Left kidney (tissue), 2 donors: Measurements from ENCODE around the gene ANKRD61. TPM values are rescaled to one million over a fixed set of nuclear protein-coding genes. Genes with fewer than 3 reads are reported as not detected.
"Not testable (repeated sequence)": the region's sequence is repeated elsewhere in the genome, so short reads cannot be mapped to it uniquely, and the experiment has no call there.

ENCODE experiments used
- DNase-seq: peaks from one replicate; pipeline ENCODE4 v3.0.0-alpha.2; 2013
- polyA plus RNA-seq: library from polyadenylated mRNA; unstranded; fragments of 120-200 nt; gene quantifications from one replicate; pipeline ENCODE4 v1.2.1, GENCODE V29; 2013; ENCODE audit not compliant: insufficient read length

The ANKRD61 gene
- polyA plus RNA-seq, 1 donor = 3.4 TPM

DNA sequence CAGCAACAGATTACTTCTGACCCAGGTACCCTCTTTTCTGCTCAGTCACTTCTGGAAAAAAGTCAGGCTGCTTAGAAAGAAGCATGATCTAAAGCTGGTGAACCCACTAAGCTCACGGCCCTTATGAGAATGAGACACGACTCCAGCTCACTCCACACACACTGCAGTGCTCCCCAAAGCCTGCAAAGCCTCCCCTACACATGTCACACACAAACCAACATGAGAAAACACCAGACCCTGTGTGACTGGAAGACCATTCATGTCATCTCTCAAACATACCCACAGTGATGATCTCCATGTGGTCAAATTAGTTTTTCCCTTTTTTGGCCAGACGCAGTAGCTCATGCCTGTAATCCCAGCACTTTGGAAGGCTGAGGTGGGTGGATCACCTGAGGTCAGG, 391 bp downstream of the ANKRD61 start:
- DNase-seq = no peak

DNA sequence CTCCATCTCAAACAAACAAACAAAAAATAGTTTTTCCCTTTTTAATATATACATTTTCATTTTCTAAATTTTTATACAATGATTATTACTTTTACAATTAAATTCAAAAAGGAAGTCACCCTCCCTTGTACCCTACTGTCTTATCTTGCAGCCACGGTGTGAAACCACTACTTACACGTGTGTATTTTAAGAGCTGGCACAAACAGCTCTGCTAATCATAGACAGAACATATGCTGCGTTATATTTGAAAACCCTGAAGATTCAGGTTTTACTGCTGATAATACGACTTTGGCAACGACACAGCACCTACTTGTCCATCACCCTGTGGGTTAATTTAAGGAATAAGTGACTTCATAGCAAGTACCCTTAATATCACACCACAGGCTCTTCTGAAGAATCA, 991 bp downstream of the ANKRD61 start:
- no peak for DNase-seq

DNA sequence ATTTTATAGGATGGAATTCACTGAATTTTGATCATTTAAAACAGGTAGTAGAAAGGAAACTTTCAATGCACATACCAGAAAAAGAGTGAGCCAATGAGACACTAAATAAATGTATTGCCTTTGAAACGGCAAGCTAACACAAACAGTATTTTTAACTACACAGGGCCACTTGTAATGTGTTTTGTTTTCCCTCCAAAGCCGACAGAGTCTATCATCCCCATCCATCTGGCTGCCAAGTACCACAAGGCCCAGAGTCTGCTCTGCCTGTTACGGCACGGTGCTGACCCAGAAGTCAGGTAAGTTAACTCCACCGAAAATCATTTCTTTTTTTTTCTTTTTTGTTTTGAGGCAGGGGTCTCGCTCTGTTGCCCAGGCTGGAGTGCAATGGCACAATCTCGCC, 1.5 kb downstream of the ANKRD61 start:
- no peak for DNase-seq

DNA sequence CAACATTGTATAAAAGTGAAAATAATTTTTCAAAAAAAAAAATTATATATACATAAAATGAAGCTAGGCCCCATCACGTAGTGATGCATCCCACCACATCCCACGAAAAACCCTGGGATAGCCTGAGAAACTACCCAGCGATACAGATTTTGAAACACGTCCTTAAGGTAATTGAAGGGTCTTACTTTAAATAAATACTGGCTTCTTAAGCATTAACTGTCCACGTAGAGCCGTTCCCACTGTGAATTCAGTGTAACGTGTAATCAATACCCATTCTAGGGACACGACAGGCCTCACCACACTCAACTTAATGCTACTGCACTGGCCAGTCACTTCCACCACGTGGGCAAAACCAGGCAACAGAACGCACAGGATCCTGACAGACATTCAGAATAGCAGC, 4.0 kb downstream of the ANKRD61 start:
- DNase-seq = no peak

DNA sequence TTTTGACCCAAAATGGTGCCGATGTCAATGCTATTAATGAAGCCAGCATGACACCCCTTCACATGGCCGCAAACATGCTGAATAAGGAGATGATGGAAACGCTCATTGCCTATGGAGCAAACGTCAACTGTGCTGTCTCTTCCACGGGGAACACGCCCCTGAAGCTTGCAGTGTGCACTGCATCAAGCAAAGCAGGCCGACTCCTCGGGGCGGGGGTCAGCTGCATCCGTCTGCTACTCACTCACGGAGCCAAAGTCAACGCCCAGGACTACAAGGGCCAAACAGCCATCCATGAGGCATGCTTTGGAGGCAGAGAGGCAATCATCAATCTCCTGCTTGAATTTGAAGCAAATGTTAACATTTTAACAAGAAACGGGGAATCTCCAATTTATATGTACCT, 4.5 kb downstream of the ANKRD61 start:
- DNase-seq = no peak

DNA sequence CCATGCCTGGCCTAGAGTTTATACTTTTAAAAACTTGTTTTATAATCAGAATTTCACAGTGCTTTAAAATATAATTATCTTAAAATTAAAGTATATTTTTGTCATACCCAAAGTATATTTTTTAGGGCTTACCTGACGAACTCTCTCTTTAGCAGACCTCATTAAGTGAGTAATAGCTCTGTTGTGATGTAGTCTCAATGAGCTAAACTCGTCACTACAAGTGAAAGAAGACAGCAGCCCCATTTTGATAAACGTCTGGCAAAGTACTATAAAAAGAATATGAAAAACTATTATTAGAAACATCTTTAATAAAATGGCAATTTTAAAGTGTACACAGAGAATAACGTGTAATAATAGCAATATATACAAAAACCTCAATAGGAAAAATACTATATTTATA, 18.6 kb downstream of the ANKRD61 start:
- DNase-seq = no peak

DNA sequence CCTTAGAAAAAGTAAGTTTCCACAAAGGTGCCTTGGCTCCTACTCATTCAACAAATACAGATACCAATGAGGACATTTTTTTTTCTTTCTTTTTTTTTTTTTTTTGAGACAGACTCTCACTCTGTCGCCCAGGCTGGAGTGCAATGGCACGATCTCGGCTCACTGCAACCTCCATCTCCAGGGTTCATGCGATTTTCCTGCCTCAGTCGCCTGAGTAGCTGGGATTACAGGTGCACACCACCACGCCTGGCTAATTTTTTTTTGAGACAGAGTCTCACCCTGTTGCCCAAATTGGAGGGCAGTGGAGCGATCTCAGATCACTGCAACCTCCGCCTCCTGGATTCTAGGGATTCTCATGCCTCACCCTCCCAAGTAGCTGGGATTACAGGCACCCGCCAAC, 20.0 kb downstream of the ANKRD61 start:
- not testable (repeated sequence) for DNase-seq

DNA sequence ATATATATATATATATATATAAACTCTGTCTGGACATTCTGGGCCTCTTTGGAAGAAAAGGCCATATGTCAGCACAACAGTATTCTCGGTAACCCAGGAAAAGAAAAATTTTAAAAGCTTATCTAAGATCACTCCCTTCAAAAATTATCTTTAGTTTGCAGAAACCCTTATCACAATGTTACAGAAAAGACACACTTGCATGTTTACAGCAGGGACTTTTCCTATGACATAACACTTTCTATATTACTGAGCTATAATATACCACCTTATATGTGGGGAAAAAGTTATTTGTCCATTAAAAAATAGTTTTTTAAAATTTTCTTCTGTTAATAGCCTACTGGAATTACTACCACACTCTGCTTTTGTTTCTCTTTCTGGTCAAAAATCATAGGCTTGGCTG, 25.4 kb downstream of the ANKRD61 start:
- DNase-seq = no peak

DNA sequence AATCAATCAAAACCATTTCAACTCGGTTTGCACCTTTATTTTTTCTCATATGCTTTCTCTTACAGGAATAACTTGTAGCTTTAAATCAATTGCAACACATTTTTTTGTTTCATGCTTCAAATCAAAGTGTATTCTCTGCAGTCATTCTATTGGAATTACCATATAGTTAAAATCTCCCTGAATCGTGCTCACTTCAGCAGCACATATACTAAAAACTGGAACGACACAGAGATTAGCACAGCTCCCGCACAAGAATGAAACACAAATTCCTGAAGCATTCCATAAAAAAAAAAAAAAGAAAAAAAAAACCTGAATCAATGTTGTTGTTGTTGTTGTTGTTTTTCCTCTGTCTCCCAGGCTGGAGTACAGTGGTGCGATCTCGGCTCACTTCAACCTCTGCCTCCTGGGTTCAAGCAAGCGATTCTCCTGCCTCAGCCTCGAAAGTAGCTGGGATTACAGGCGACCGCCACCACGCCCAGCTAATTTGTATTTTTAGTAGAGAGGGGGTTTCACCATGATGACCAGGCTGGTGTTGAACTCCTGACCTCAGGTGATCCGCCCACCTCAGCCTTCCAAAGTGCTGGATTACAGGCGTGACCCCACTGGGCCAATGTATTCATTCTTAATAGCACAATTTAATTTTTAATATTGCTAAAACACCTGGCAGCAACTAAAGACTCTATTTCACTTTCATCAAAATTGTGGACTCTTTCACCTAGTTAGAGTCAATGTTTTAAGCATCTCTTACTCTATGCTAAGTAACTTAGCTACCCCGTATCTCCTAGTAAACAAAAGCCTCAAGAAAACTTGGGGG, 26.3 kb downstream of the ANKRD61 start:
- DNase-seq = no peak

DNA sequence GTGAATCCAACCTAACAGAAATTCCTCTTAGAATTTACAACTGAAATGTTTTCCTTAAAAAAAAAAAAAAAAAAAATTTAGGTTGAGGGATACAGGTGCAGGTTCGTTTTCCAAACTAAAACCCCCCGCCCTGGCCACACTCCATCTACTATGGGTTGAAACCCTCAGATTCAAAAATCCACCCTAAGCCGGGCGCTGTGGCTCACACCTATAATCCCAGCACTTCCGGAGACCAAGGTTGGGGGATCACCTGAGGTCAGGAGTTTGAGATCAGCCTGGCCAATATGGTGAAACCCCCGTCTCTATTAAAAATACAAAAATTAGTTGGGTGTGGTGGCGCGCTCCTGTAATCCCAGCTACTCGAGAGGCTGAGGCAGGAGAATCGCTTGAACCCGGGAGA, 28.8 kb downstream of the ANKRD61 start:
- not testable (repeated sequence) for DNase-seq

DNA sequence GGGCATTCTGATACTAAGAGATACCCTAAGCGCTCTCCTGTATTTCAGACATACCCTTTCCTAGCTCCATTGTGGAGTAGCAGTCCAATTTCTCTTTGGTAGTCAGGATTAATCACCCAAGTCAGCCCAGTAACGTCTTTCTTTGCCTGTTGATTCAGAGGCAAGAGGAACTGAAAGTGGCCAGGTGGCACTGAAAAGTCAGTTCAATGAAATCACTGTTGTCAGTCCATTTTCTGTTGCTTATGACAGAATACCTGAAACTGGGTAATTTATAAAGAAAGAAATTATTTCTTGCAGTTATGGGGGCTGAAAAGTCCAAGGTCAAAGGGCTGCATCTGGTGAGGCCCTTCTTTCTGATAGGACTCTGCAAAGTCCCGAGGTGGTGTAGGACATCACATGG, 40.2 kb downstream of the ANKRD61 start:
- no peak for DNase-seq

DNA sequence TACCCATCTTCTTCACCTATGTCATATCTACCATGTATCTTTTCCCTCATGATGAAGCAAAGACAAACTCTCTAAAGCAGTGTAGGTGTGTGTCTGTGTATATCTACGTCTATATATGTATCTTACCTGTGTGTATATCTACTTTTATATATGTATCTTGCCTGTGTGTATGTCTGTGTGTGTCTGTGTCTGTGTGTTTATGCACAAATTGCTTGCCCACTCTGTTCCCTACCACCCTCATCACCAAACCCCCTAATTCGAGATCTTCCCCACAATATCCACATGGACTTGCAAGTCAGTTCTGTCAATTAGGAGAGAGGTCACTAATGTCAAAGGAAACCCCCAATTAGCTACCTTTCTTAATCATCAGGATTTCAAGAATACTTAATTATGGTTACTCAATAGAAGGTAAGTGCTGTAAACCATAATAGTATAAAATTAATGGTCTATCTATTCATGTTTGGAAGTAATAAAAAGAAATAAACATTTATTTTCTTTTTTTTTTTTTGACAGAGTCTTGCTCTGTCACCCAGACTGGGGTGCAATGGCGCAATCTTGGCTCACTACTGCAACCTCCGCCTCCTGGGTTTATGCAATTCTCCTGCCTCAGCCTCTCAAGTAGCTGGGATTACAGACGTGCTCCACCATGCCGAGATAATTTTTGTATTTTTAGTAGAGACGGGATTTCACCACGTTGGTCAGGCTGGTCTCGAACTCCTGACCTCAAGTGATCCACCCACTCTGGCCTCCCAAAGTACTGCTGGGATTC, 43.6 kb downstream of the ANKRD61 start:
- DNase-seq = no peak

DNA sequence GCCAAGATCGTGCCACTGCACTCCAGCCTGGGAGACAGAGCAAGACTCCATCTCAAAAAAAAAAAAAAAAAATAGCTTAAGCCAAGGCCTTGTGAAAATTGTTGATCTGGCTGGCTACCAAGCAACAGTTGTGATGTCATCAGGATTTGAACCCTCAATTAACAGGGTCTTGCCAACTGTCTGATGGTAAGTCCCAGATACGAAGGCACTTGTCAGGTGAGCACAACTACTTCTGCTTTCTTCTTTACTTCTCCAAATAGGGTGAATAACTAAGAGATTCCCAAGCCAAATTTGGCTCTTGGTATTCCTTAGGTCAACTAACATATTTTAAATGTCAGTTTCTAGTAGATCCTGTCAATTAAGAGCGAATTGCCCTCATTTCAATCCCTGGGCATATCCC, 47.4 kb downstream of the ANKRD61 start:
- DNase-seq = no peak

DNA sequence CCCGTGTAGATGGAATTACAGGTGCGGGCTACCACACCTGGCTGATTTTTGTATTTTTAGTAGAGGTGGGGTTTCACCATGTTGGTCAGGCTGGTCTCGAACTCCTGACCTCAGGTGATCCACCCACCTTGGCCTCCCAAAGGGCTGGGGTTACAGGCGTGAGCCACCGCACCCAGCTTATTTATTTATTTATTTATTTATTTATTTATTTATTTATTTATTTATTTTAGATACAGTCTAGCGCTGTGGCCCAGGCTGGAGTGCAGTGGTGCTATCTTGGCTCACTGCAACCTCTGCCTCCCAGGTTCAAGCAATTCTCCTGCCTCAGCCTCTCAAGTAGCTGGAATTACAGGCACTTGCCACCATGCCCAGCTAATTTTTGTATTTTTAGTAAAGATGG, 51.9 kb downstream of the ANKRD61 start:
- not testable (repeated sequence) for DNase-seq

Other genes with a start within 250 kb of the ANKRD61 start
- 39.3 TPM for gene RNF216, start 249.7 kb upstream of the ANKRD61 start, polyA plus RNA-seq
- 1.2 TPM for gene OCM, start 150.6 kb upstream of the ANKRD61 start, polyA plus RNA-seq
- gene CCZ1, start 132.6 kb upstream of the ANKRD61 start, polyA plus RNA-seq = 92.2 TPM
- 0.43 TPM for gene RSPH10B, start 60.7 kb upstream of the ANKRD61 start, polyA plus RNA-seq
- gene PMS2, start 22.3 kb upstream of the ANKRD61 start, polyA plus RNA-seq = 27.7 TPM
- gene AIMP2, start 22.1 kb upstream of the ANKRD61 start, polyA plus RNA-seq = 21.9 TPM
- gene EIF2AK1, start 27.8 kb downstream of the ANKRD61 start, polyA plus RNA-seq = 117 TPM
- 22.7 TPM for gene USP42, start 73.6 kb downstream of the ANKRD61 start, polyA plus RNA-seq
- 35.4 TPM for gene CYTH3, start 241.2 kb downstream of the ANKRD61 start, polyA plus RNA-seq